ENCODE results near the gene YKT6. TPM values are rescaled to one million over a fixed set of nuclear protein-coding genes. Genes with fewer than 3 reads are reported as not detected.

The YKT6 gene
- total RNA-seq: 108 and 121 TPM in 2 replicates

DNA sequence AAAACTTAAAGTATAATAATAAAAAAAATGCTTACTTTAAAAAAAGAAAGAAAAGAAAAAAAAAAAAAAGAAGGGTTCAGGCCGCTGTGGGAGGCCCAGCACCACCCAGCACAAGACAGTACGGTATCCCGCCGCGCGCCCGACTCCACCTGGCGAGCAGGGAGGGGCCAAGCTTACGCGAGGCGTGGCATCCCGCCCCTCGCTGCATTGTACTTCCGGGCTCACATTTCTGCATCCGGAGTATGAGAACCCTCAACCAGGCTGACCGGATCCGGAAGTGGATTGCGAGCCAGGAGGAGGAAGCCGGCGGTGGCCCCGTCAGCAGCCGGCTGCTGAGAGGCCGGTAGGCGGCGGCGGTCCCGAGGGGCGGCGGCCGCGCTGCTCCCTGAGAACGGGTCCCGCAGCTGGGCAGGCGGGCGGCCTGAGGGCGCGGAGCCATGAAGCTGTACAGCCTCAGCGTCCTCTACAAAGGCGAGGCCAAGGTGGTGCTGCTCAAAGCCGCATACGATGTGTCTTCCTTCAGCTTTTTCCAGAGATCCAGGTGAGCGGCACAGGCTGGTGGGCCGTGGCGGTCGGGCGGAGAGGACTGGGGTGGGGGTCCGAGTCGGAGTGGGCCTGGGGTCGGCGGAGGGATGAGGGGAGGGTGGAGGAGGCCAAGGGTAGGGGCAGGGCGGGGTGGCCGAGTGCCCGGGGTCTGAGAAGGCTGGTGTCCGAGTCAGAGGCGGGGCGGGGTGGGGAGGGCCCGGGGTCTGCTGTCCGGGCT lies at the start of gene YKT6:
Gene YKT6, plus strand, starts transcription at position 280 of the 763 bp plus-strand sequence. Its CDS starts 158 bp downstream, at position 438.

DNA sequence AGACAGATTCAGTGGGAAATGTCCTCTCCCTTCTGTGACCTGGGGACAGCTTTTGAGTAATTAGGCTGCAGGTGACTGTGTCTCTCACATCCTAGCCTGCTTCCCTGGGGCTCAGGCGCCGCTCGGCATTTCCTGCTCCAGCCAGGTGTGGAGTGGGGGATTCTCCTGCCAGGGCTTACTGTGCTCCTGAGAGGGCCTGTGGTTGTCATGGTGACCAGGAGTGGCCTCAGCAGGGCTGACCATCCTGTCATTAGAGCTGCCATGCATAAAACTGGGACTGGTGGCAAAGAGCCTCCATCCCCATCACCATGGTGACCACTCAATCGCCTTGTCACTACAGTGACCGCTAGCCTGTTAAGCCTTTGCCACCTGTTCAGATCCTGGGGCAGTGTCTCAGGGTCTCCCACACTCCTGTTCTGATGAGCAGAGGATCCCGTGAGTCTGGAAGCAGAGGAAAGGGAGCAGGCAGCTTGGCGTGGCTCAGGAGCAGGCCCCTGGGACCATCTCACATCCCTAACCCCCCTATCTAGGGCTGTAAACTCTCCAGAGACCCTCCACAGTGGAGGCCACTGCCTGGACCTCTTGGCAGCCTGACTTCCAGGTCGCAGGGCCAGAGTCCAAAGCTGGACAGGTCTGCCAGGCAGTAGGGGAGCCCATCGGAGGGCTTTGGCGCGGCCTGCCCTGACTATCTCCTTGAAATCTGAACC lies 11.3 kb upstream of the YKT6 start, which contains the start of gene GCK:
Gene GCK, minus strand, starts transcription at position 154 of the 707 bp plus-strand sequence. CDS start 486 bp downstream, outside the sequence.

Other genes with a start within 250 kb of the YKT6 start
- not detected in 2 replicates for gene SPDYE1, start 203.1 kb upstream of the YKT6 start, total RNA-seq
- 125 and 154 TPM in 2 replicates for gene DBNL, start 156.3 kb upstream of the YKT6 start, total RNA-seq
- gene PGAM2, start 135.4 kb upstream of the YKT6 start, total RNA-seq: not detected in 2 replicates
- gene POLM, start 118.4 kb upstream of the YKT6 start, total RNA-seq: 7.4 and 14.7 TPM in 2 replicates
- gene AEBP1, start 96.6 kb upstream of the YKT6 start, total RNA-seq: 34.4 and 72.7 TPM in 2 replicates
- 53.2 and 78.5 TPM in 2 replicates for gene POLD2, start 77.4 kb upstream of the YKT6 start, total RNA-seq
- gene MYL7, start 59.6 kb upstream of the YKT6 start, total RNA-seq: not detected in 2 replicates
- gene GCK, start 11.5 kb upstream of the YKT6 start, total RNA-seq: 0.30 TPM in 1 of 2 replicates, not detected in the other
- not detected in 2 replicates for gene CAMK2B, start 124.6 kb downstream of the YKT6 start, total RNA-seq